Vagina (tissue), 2 donors: ENCODE measurements around the gene DBN1. TPM values are rescaled to one million over a fixed set of nuclear protein-coding genes. Genes with fewer than 3 reads are reported as not detected.

ENCODE experiments used
- DNase-seq, 2 donors: peaks; one replicate each; pipeline ENCODE4 v3.0.0-alpha.2; 2017; ENCODE audit errors: extremely low spot score in 2 of 2
- H3K27ac ChIP-seq: fragments of 200-600 bp; sonication (generic); one replicate; pipeline ENCODE4 v1.5.1; 2019
- H3K27me3 ChIP-seq: fragments of 200-600 bp; sonication (generic); one replicate; pipeline ENCODE4 v1.5.1; 2019
- H3K36me3 ChIP-seq, 2 donors: fragments of 200-600 bp; sonication (generic); one replicate each; pipeline ENCODE4 v1.5.1; 2017 to 2019
- H3K4me1 ChIP-seq: fragments of 200-600 bp; sonication (generic); one replicate; pipeline ENCODE4 v1.5.1; 2019
- H3K4me3 ChIP-seq, 2 donors: fragments of 200-600 bp; sonication (generic); 1 replicate in 1 of 2; 2 replicates in 1 of 2; pipeline ENCODE4 v1.5.1; 2016 to 2019
- H3K9me3 ChIP-seq: fragments of 200-600 bp; sonication (generic); one replicate; pipeline ENCODE4 v1.5.1; 2019
- CTCF ChIP-seq, 3 experiments: fragments of 450-650 bp in 2 of 3; fragments of 200-600 bp in 1 of 3; sonication (generic) in 1 of 3; IDR thresholded peaks; one replicate each; pipeline ENCODE4 v1.5.1; 2017 to 2019; ENCODE audit warnings: antibody characterized with exemption in 3 of 3, mild to moderate bottlenecking in 2 of 3, moderate library complexity in 2 of 3
- POLR2A ChIP-seq, 2 donors: fragments of 450-650 bp; IDR thresholded peaks; one replicate each; pipeline ENCODE4 v1.6.1; 2017; ENCODE audit warnings: antibody characterized with exemption in 2 of 2, mild to moderate bottlenecking in 2 of 2, moderate library complexity in 2 of 2
- POLR2AphosphoS5 ChIP-seq, 2 donors: sonication (generic); formaldehyde crosslinking; IDR thresholded peaks; one replicate each; pipeline ENCODE4 v1.9.0; 2017; ENCODE audit warnings: antibody characterized with exemption in 2 of 2, mild to moderate bottlenecking in 2 of 2, low read depth in 1 of 2; ENCODE audit not compliant: insufficient read depth in 1 of 2
- intact Hi-C: fragments of 100-400 bp; cut with DNase I; formaldehyde crosslinking; loops from one replicate; pipeline ENCODE4 v1.15.1; 2023
- total RNA-seq: library from RNA; depleted of rRNA; stranded (reverse); fragments of >200 nt; gene quantifications from one replicate; pipeline ENCODE4 v1.2.3, GENCODE V29; 2016

The DBN1 gene
- total RNA-seq, 1 donor from 2014 or later = 69.0 TPM

GRCh38 chr5:177438468-177438867, 35.0 kb downstream of the DBN1 start:
- H3K36me3 ChIP-seq = peaks cover 0 to 51% of the 10 kb centered on the region in 2 donors
- H3K4me3 ChIP-seq = no peak overlapping the region
- no peaks in the 10 kb centered on the region for H3K4me1 ChIP-seq
- intact Hi-C loops = no loop called here
- DNase-seq = no peak
- H3K9me3 ChIP-seq = no peaks in the 10 kb centered on the region
- no peaks in the 10 kb centered on the region for H3K27me3 ChIP-seq
- no peak for TF ChIP-seq CTCF (IDR thresholded peaks at IDR 0.05)
- no peak for TF ChIP-seq POLR2AphosphoS5 (IDR thresholded peaks at IDR 0.05; ENCODE audit: insufficient read depth in 1 of 2, low read depth in 1 of 2)
- TF ChIP-seq POLR2A (IDR thresholded peaks at IDR 0.05) = no peak
- no peak overlapping the region for H3K27ac ChIP-seq

- H3K36me3 ChIP-seq = peaks cover 0 to 58% of the 10 kb centered on the region in 2 donors
These were observed 35.8 kb downstream of the DBN1 start for GRCh38 chr5:177437623-177438022.

GRCh38 chr5:177435847-177436536, 37.4 kb downstream of the DBN1 start:
- Histone ChIP-seq H3K4me1 (peaks cover 6% of the 10 kb centered on the region), H3K4me3 (no peak overlapping the region), H3K36me3 (peaks cover 0 to 56% of the 10 kb centered on the region in 2 donors), H3K9me3 (no peaks in the 10 kb centered on the region), H3K27ac (no peak overlapping the region), H3K27me3 (no peaks in the 10 kb centered on the region)
- DNase-seq = no peak
- intact Hi-C loops = no loop called here
- no peak for TF ChIP-seq POLR2AphosphoS5 (IDR thresholded peaks at IDR 0.05; ENCODE audit: insufficient read depth in 1 of 2, low read depth in 1 of 2)
- TF ChIP-seq POLR2A (IDR thresholded peaks at IDR 0.05) = no peak
- no peak for TF ChIP-seq CTCF (IDR thresholded peaks at IDR 0.05)

More at GRCh38 chr5:177437623-177438022, 35.8 kb downstream of the DBN1 start:
- H3K9me3 ChIP-seq = no peaks in the 10 kb centered on the region
- no peaks in the 10 kb centered on the region for H3K4me1 ChIP-seq
- TF ChIP-seq POLR2AphosphoS5 (IDR thresholded peaks at IDR 0.05; ENCODE audit: insufficient read depth in 1 of 2, low read depth in 1 of 2) (no peak), CTCF (IDR thresholded peaks at IDR 0.05) (no peak), POLR2A (IDR thresholded peaks at IDR 0.05) (no peak)
- no peak overlapping the region for H3K4me3 ChIP-seq
- no peak overlapping the region for H3K27ac ChIP-seq
- no peaks in the 10 kb centered on the region for H3K27me3 ChIP-seq
- intact Hi-C loops = no loop called here
- no peak for DNase-seq

GRCh38 chr5:177434942-177435738, 38.3 kb downstream of the DBN1 start:
- no peak for DNase-seq
- Histone ChIP-seq H3K36me3 (peaks cover 0 to 51% of the 10 kb centered on the region in 2 donors), H3K27ac (no peak overlapping the region), H3K9me3 (no peaks in the 10 kb centered on the region), H3K27me3 (no peaks in the 10 kb centered on the region), H3K4me1 (peaks cover 15% of the 10 kb centered on the region), H3K4me3 (no peak overlapping the region)
- intact Hi-C loops = no loop called here
- TF ChIP-seq CTCF (IDR thresholded peaks at IDR 0.05) = no peak
- TF ChIP-seq POLR2A (IDR thresholded peaks at IDR 0.05) = no peak
- no peak for TF ChIP-seq POLR2AphosphoS5 (IDR thresholded peaks at IDR 0.05; ENCODE audit: insufficient read depth in 1 of 2, low read depth in 1 of 2)

GRCh38 chr5:177434437-177434836, 39.0 kb downstream of the DBN1 start:
- no peak for TF ChIP-seq CTCF (IDR thresholded peaks at IDR 0.05)
- no peak for TF ChIP-seq POLR2A (IDR thresholded peaks at IDR 0.05)
- no peak for TF ChIP-seq POLR2AphosphoS5 (IDR thresholded peaks at IDR 0.05; ENCODE audit: insufficient read depth in 1 of 2, low read depth in 1 of 2)
- H3K36me3 ChIP-seq = peaks cover 0 to 51% of the 10 kb centered on the region in 2 donors
- peaks cover 21% of the 10 kb centered on the region for H3K4me1 ChIP-seq
- H3K27me3 ChIP-seq = no peaks in the 10 kb centered on the region
- DNase-seq = no peak
- H3K4me3 ChIP-seq = no peak overlapping the region
- no peaks in the 10 kb centered on the region for H3K9me3 ChIP-seq
- intact Hi-C loops = no loop called here
- no peak overlapping the region for H3K27ac ChIP-seq
